A549 (cell line): Measurements from ENCODE around the gene OR5B12. TPM values are rescaled to one million over a fixed set of nuclear protein-coding genes. Genes with fewer than 3 reads are reported as not detected.

ENCODE experiments used
- ATAC-seq, 2 experiments: fragments of 200-7000 bp in 1 of 2; fragments of >200 bp in 1 of 2; cut with Nextera tagmentation in 1 of 2; cut with Tn5 transposase in 1 of 2; 3 replicates each; pipeline versions ENCODE4 v1.8.0 to v1.9.1; 2018 to 2020; ENCODE audit warnings: mild to moderate bottlenecking in 1 of 2, moderate library complexity in 1 of 2
- CTCF ChIA-PET: fragments of 300-600 bp; sonication (Branson Sonifier 250); formaldehyde crosslinking; extraction: SDS; loops from one replicate; lab custom pipeline; 2021; ENCODE audit warnings: antibody characterized with exemption, inconsistent platforms; lab: Yijun Ruan, JAX
- POLR2A ChIA-PET: fragments of 350-600 bp; formaldehyde crosslinking; extraction: SDS; loops from one replicate; lab custom pipeline; 2021; ENCODE audit warnings: antibody characterized with exemption, inconsistent platforms; lab: Yijun Ruan, JAX
- DNase-seq, 2 experiments: peaks; one replicate each; pipeline versions ENCODE4 v3.0.0 to v3.0.0-alpha.2; 2011 to 2016; ENCODE audit warnings: low read depth in 1 of 2, low spot score in 1 of 2
- FAIRE-seq: peaks from 2 replicates; lab custom pipeline; 2011; peaks lifted over from hg19 to GRCh38; lab: Jason Lieb, UNC
- H3K27ac ChIP-seq, 2 experiments: fragments of >200 bp; sonication (Bioruptor Twin); formaldehyde crosslinking; 3 replicates each; pipeline ENCODE4 v1.5.1; 2016 to 2017
- H3K4me1 ChIP-seq: fragments of >200 bp; sonication (Bioruptor Twin); formaldehyde crosslinking; 3 replicates; pipeline ENCODE4 v1.6.1; 2016
- H3K4me2 ChIP-seq: fragments of >200 bp; sonication (Bioruptor Twin); formaldehyde crosslinking; 3 replicates; pipeline ENCODE4 v1.6.1; 2016
- H3K4me3 ChIP-seq: fragments of >200 bp; sonication (Bioruptor Twin); formaldehyde crosslinking; 3 replicates; pipeline ENCODE4 v1.5.1; 2016
- H3K9me3 ChIP-seq: fragments of >200 bp; sonication (Bioruptor Twin); formaldehyde crosslinking; 3 replicates; pipeline ENCODE4 v1.6.1; 2016
- BCL3 ChIP-seq: fragments of >200 bp; sonication (Bioruptor Twin); formaldehyde crosslinking; IDR thresholded peaks from 3 replicates; pipeline ENCODE4 v1.6.1; 2016
- CBX8 ChIP-seq: fragments of 200-600 bp; sonication (generic); IDR thresholded peaks from 2 replicates; pipeline ENCODE4 v1.6.1; 2016
- CEBPB ChIP-seq, 2 experiments: fragments of >200 bp in 1 of 2; sonication (Bioruptor Twin) in 1 of 2; formaldehyde crosslinking in 1 of 2; IDR thresholded peaks; 2 replicates each; pipeline ENCODE4 v1.6.1; 2012 to 2016
- ELK1 ChIP-seq: fragments of 150-350 bp; IDR thresholded peaks from 2 replicates; pipeline ENCODE4 v1.6.1; 2014; ENCODE audit warnings: low read depth, mild to moderate bottlenecking, low read length
- EP300 ChIP-seq, 2 experiments: fragments of >200 bp; sonication (Bioruptor Twin); formaldehyde crosslinking; IDR thresholded peaks; 2 replicates in 1 of 2; 3 replicates in 1 of 2; pipeline ENCODE4 v1.6.1; 2016 to 2017
- ESRRA ChIP-seq: fragments of 150-350 bp; IDR thresholded peaks from 2 replicates; pipeline ENCODE4 v1.6.1; 2014; ENCODE audit warnings: mild to moderate bottlenecking, low read length, borderline replicate concordance
- FOSB ChIP-seq: fragments of 250-450 bp; sonication (Bioruptor Pico); IDR thresholded peaks from 2 replicates; pipeline ENCODE4 v1.5.0; 2020; ENCODE audit warnings: mild to moderate bottlenecking, moderate library complexity
- FOXS1 ChIP-seq: fragments of 250-450 bp; sonication (Bioruptor Pico); IDR thresholded peaks from 2 replicates; pipeline ENCODE4 v1.5.0; 2020; ENCODE audit warnings: mild to moderate bottlenecking, moderate library complexity
- JUNB ChIP-seq: fragments of >200 bp; sonication (Bioruptor Twin); formaldehyde crosslinking; IDR thresholded peaks from 2 replicates; pipeline ENCODE4 v1.6.1; 2016
- KDM1A ChIP-seq: fragments of 200-600 bp; sonication (generic); IDR thresholded peaks from 2 replicates; pipeline ENCODE4 v1.6.1; 2016; ENCODE audit warnings: low read depth, mild to moderate bottlenecking
- KDM5A ChIP-seq: fragments of 200-600 bp; sonication (generic); IDR thresholded peaks from 2 replicates; pipeline ENCODE4 v1.6.1; 2016; ENCODE audit warnings: antibody characterized with exemption, mild to moderate bottlenecking
- MAZ ChIP-seq: fragments of 150-350 bp; IDR thresholded peaks from 2 replicates; pipeline ENCODE4 v1.6.1; 2014; ENCODE audit warnings: antibody characterized with exemption, low read depth, low read length, borderline replicate concordance
- MYC ChIP-seq: IDR thresholded peaks from 2 replicates; pipeline ENCODE4 v1.6.1; 2012; ENCODE audit warnings: mild to moderate bottlenecking, inconsistent platforms, low read length, improper control_type of control experiment, borderline replicate concordance
- NR3C1 ChIP-seq: fragments of >200 bp; sonication (Bioruptor Twin); formaldehyde crosslinking; IDR thresholded peaks from 3 replicates; pipeline ENCODE4 v1.6.1; 2017
- PBX3 ChIP-seq: IDR thresholded peaks from 2 replicates; pipeline ENCODE4 v1.6.1; 2012
- PHF8 ChIP-seq: fragments of 200-600 bp; sonication (generic); IDR thresholded peaks from 2 replicates; pipeline ENCODE4 v1.6.1; 2016; ENCODE audit warnings: low read depth, mild to moderate bottlenecking, antibody characterized with exemption, moderate library complexity, borderline replicate concordance
- RARB ChIP-seq: fragments of 250-450 bp; sonication (Bioruptor Pico); IDR thresholded peaks from 2 replicates; pipeline ENCODE4 v1.8.0; 2021; ENCODE audit warnings: mild to moderate bottlenecking, moderate library complexity
- REST ChIP-seq: fragments of 200-600 bp; sonication (generic); IDR thresholded peaks from 2 replicates; pipeline ENCODE4 v1.6.1; 2016; ENCODE audit warnings: antibody characterized with exemption, mild to moderate bottlenecking, moderate library complexity
- RNF2 ChIP-seq: fragments of 200-600 bp; sonication (generic); IDR thresholded peaks from 2 replicates; pipeline ENCODE4 v1.6.1; 2016; ENCODE audit warnings: low read depth, mild to moderate bottlenecking, antibody characterized with exemption, moderate library complexity, borderline replicate concordance
- SREBF2 ChIP-seq: fragments of 450-650 bp; IDR thresholded peaks from 2 replicates; pipeline ENCODE4 v1.6.1; 2014; ENCODE audit warnings: mild to moderate bottlenecking, moderate library complexity
- TFCP2L1 ChIP-seq: fragments of 250-450 bp; sonication (Bioruptor Pico); IDR thresholded peaks from 2 replicates; pipeline ENCODE4 v1.5.0; 2021; ENCODE audit warnings: mild to moderate bottlenecking
- USF2 ChIP-seq: fragments of 450-650 bp; IDR thresholded peaks from 2 replicates; pipeline ENCODE4 v1.6.1; 2014; ENCODE audit warnings: antibody characterized with exemption
- ZNF302 ChIP-seq: fragments of 250-450 bp; sonication (Bioruptor Pico); IDR thresholded peaks from 2 replicates; pipeline ENCODE4 v1.9.0; 2021; ENCODE audit warnings: inconsistent platforms, mild to moderate bottlenecking, moderate library complexity
- WGBS: methylation state at CpG from one replicate; pipeline ENCODE4 v1.1.6; 2017; ENCODE audit errors: missing lambda C conversion rate; 5-methylcytosine and 5-hydroxymethylcytosine counted together
- polyA plus RNA-seq, 4 experiments: library from polyadenylated mRNA; depleted of rRNA in 3 of 4; stranded (reverse); fragments of >200 nt; fragmentation: RNase III in 1 of 4; extraction: RNeasy Plus Mini Kit Qiagen cat#74134 plus additional on column Dnase treatment in 1 of 4; gene quantifications; 2 replicates in 3 of 4; 3 replicates in 1 of 4; pipeline ENCODE4 v1.2.3, GENCODE V29; 2011 to 2017

Gene OR5B12
- polyA plus RNA-seq, 2 of the 4 experiments (the other 2 are of a cell fraction): not detected

- no peak for ATAC-seq
- Histone ChIP-seq H3K27ac (no peak overlapping the region), H3K9me3 (0 out of 3 replicates have a peak, but pooled peaks cover 3% of the 10 kb centered on the region), H3K4me1 (no peaks in the 10 kb centered on the region), H3K4me2 (no peak overlapping the region), H3K4me3 (no peak overlapping the region)
- DNase-seq: no peak
- no peak for FAIRE-seq
- CTCF ChIA-PET: no interaction called here
- 2% methylated on average over 1 of the region's 1 CpG for WGBS
- TF ChIP-seq TFCP2L1 (CRISPR knock-in tag) (no peak), ESRRA (no peak), KDM5A (no peak), KDM1A (no peak), MYC (no peak), EP300 (IDR thresholded peaks at IDR 0.05) (no peak), NR3C1 (no peak), BCL3 (no peak), ELK1 (no peak), SREBF2 (no peak), PHF8 (no peak)
- TF ChIP-seq, all 56 proteins: peak for 0
- POLR2A ChIA-PET: no interaction called here
Measured at GRCh38 chr11:58391879-58392278, 50.2 kb downstream of the OR5B12 start.

GRCh38 chr11:58390551-58391063, 51.4 kb downstream of the OR5B12 start:
- ATAC-seq: no peak
- no peaks in the 10 kb centered on the region for H3K4me1 ChIP-seq
- no peak overlapping the region for H3K4me2 ChIP-seq
- no peak for DNase-seq
- ChIA-PET CTCF (no interaction called here), POLR2A (no interaction called here)
- H3K4me3 ChIP-seq: no peak overlapping the region
- TF ChIP-seq RARB (CRISPR knock-in tag) (no peak), MAZ (no peak), ESRRA (no peak), PBX3 (no peak), CBX8 (no peak), ZNF302 (CRISPR knock-in tag) (no peak), RNF2 (no peak), FOSB (no peak), USF2 (no peak), JUNB (no peak), REST (no peak), FOXS1 (CRISPR knock-in tag) (no peak), CEBPB (IDR thresholded peaks at IDR 0.05) (no peak)
- TF ChIP-seq, all 56 proteins: peak for 0
- WGBS: 19% methylated on average over 12 of the region's 18 CpGs
- Histone ChIP-seq H3K9me3 (0 out of 3 replicates have a peak, but pooled peaks cover 3% of the 10 kb centered on the region), H3K27ac (no peak overlapping the region)
- FAIRE-seq: no peak
